Measurements from ENCODE around the gene TMEM51.

TMEM51 gene

DNA sequence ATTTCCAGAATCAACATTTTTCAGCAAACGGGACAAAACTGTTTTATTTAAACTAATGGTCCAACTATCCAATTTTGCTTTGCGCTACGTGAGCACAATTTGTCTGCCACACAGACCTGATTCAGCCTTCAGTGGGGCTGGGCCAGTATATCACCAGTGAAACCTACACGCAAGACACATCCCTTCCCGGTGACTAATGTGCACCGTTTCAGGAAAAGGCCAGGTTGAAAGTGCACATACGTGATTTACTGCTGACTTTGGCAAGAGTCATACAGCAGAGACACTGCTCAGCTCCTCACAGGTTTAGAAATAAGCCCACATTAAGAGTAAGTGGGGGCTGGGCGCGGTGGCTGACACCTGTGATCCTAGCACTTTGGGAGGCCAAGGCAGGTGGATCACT is 5.1 kb upstream of the TMEM51 start:
- peaks cover 18% of the 10 kb centered on the region for H3K27me3 ChIP-seq (ENCODE audit: control insufficient read depth, insufficient read depth, low read length)
- H3K4me3 ChIP-seq (ENCODE audit: low read depth, low read length), result no peak overlapping the region
- H3K9ac ChIP-seq (ENCODE audit: low read depth, low read length), result no peak overlapping the region
- no peaks in the 10 kb centered on the region for H3K36me3 ChIP-seq (ENCODE audit: control insufficient read depth, insufficient read depth, low read length)
- H3K9me3 ChIP-seq (ENCODE audit: control insufficient read depth, insufficient read depth, low read length), result peaks cover 3% of the 10 kb centered on the region
- H3K4me1 ChIP-seq (ENCODE audit: control insufficient read depth, insufficient read depth, low read length), result peaks cover 2% of the 10 kb centered on the region

DNA sequence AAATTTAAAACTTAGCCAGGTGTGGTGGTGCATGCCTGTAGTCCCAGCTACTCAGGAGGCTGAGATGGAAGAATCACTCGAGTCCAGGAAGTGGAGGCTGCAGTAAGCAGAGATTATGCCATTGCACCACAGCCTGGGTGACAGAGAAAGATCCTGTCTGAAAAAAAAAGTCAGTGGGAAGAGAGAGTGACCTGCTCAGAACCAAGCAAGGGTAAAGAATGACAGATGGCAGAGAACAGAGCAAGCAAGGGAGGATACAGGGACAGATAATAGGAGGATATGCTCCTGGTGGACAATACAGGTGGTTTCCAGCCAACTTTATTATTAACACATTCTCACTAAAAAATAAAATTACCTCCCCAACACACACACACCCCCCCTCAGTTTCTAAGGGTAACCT is 4.6 kb upstream of the TMEM51 start:
- Histone ChIP-seq H3K9ac (ENCODE audit: low read depth, low read length) (no peak overlapping the region), H3K9me3 (ENCODE audit: control insufficient read depth, insufficient read depth, low read length) (peaks cover 3% of the 10 kb centered on the region), H3K27me3 (ENCODE audit: control insufficient read depth, insufficient read depth, low read length) (peaks cover 18% of the 10 kb centered on the region), H3K36me3 (ENCODE audit: control insufficient read depth, insufficient read depth, low read length) (no peaks in the 10 kb centered on the region), H3K4me1 (ENCODE audit: control insufficient read depth, insufficient read depth, low read length) (peaks cover 2% of the 10 kb centered on the region), H3K4me3 (ENCODE audit: low read depth, low read length) (no peak overlapping the region)

DNA sequence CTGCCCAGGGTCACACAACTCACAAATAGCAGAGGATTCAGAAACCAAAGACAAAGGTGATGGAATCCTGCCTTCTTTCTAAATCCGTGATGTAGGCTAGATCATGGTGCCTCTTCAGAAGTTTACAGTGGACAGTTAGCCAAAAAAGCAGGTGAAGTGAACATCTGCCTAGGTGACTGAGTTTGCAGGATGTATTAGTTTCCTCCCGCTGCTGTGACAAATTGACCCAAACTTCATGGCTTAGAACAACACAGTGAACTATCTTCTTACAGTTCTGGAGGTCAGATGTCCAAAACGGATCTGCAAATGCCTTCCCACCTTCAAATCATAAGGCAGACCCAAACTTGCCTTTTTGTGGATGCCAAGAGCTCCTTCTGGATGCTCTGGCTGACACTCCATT is 3.2 kb upstream of the TMEM51 start:
- H3K9me3 ChIP-seq (ENCODE audit: control insufficient read depth, insufficient read depth, low read length), result peaks cover 3% of the 10 kb centered on the region
- peaks cover 20% of the 10 kb centered on the region for H3K27me3 ChIP-seq (ENCODE audit: control insufficient read depth, insufficient read depth, low read length)
- peaks cover 4% of the 10 kb centered on the region for H3K4me1 ChIP-seq (ENCODE audit: control insufficient read depth, insufficient read depth, low read length)
- H3K9ac ChIP-seq (ENCODE audit: low read depth, low read length), result no peak overlapping the region
- H3K4me3 ChIP-seq (ENCODE audit: low read depth, low read length), result no peak overlapping the region
- no peaks in the 10 kb centered on the region for H3K36me3 ChIP-seq (ENCODE audit: control insufficient read depth, insufficient read depth, low read length)

DNA sequence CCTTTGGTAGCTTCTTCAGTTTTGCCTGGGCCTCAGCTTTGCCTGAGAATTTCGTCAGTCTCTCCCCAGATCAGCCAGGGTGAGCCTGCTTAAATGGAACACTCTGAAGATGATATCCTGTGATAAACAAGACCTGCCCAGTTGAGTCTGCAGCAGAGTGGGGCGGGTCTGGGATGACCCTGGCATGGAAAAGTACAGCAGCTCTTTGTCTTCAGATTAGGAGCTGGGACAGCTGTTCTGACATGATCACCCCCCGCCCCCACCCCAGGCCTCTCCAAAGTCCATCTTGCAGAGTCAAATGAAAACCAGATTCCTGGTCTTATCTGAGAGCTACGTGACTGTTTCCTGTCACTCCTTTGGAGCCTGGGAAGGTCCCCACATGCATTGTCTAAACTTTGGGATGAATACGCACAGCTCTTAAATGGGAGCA is 2.2 kb upstream of the TMEM51 start:
- peaks cover 3% of the 10 kb centered on the region for H3K9me3 ChIP-seq (ENCODE audit: control insufficient read depth, insufficient read depth, low read length)
- peaks cover 4% of the 10 kb centered on the region for H3K4me1 ChIP-seq (ENCODE audit: control insufficient read depth, insufficient read depth, low read length)

DNA sequence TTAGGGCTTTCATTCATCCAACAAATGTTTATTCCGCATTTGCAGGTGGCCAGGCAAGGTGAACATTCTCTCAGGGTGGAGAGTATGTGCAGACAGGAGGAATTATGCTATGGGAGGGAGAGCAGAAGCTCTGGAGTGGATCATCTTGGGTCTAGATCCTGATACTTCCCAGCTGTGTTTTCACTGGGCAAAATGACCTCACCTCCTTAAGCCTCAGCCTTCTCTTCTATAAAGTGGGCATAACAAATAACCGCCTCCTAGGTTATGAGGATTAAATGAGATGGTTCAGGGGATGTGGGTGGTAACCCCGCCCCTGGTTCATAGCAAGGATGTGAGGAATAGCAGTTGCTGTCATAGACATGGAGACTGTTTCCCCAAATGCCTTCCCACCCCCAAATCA is 1.7 kb upstream of the TMEM51 start:
- Histone ChIP-seq H3K9ac (ENCODE audit: low read depth, low read length) (no peak overlapping the region), H3K36me3 (ENCODE audit: control insufficient read depth, insufficient read depth, low read length) (no peaks in the 10 kb centered on the region), H3K9me3 (ENCODE audit: control insufficient read depth, insufficient read depth, low read length) (peaks cover 3% of the 10 kb centered on the region), H3K4me3 (ENCODE audit: low read depth, low read length) (peak overlapping the region; percentile 86), H3K27me3 (ENCODE audit: control insufficient read depth, insufficient read depth, low read length) (peaks cover 20% of the 10 kb centered on the region), H3K4me1 (ENCODE audit: control insufficient read depth, insufficient read depth, low read length) (peaks cover 5% of the 10 kb centered on the region)

More for the DNA sequence above, 2.2 kb upstream of the TMEM51 start:
- Histone ChIP-seq H3K4me3 (ENCODE audit: low read depth, low read length) (peak overlapping the region; percentile 86), H3K36me3 (ENCODE audit: control insufficient read depth, insufficient read depth, low read length) (no peaks in the 10 kb centered on the region), H3K27me3 (ENCODE audit: control insufficient read depth, insufficient read depth, low read length) (peaks cover 20% of the 10 kb centered on the region), H3K9ac (ENCODE audit: low read depth, low read length) (no peak overlapping the region)

DNA sequence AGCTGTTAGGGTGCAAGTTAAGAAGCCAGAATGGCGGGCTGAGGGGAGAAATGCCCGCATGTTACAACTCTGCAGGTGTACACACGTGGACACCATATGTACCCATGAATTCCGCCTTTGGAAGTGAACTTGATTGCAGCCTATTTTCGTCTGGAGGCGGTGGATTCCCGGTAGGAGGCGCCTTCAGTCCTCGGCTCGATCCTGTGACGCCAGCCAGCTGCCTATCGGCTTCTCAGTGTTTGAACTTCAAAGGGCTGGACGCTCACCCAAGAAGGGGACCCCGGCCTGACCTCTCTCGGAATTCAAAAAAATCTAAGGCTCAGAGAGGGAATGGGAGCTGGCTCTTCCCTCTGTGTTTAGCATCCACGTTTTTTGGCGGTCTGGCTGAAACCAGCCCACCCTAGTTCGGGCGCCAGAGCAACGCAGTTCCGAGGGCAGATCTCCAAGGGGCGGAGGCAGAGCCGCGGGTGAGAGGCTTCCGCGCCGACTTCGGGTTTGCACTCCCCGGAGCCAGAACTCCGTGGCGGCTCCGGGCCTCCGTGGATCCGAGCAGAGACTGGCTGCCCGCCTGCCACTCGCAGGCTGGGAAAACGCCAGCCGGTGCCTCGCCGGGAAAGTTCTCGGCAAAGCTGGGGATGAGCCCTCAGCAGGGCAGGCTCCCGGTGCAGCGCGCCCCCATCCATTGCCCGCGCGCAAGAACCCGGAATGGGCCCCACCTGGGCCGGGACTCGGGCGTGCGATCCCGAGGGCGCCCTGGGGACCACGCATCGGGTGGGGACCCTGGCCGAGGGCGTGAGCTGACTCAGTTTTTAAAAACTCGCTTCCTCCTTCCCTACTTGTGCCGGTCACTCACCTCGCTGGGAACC is 996 bp upstream of the TMEM51 start:
- peaks cover 11% of the 10 kb centered on the region for H3K4me1 ChIP-seq (ENCODE audit: control insufficient read depth, insufficient read depth, low read length)
- peaks cover 20% of the 10 kb centered on the region for H3K27me3 ChIP-seq (ENCODE audit: control insufficient read depth, insufficient read depth, low read length)
- H3K9ac ChIP-seq (ENCODE audit: low read depth, low read length), result peak overlapping the region; percentile 3
- H3K4me3 ChIP-seq (ENCODE audit: low read depth, low read length), result peak overlapping the region; percentile 86
- no peaks in the 10 kb centered on the region for H3K36me3 ChIP-seq (ENCODE audit: control insufficient read depth, insufficient read depth, low read length)
- peaks cover 3% of the 10 kb centered on the region for H3K9me3 ChIP-seq (ENCODE audit: control insufficient read depth, insufficient read depth, low read length)

DNA sequence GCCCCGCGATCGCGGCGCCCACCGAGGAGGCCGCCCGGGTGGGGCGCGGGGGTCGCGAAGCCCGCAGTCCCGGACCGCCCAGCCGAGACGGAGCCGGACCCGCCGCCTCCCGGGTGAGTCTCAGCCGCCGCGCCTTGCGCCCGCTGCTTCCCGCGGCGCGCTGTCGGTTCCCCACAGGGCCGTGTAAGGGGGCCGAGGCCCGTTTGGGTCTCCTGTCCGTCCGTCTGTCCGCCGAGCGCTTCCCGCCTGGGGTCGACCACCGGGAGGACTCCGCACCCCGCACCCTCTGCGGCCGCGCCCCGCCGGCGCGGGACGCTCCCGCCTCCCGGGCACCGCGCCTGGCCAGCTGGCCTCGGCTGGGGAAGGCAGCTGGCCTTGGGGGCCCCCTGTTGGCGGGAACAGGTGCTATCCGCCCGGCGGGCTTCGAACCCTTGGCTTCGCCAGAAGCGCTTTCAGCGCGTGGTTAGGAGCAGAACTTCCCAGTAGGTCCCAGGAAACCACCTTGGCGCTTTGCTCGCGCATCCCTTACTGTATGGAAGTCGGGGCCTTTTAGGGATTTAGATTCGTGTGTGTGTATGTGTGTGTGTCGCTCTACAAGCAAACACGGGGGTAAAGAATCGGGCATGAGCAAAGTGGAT is 414 bp downstream of the TMEM51 start:
- Histone ChIP-seq H3K27me3 (ENCODE audit: control insufficient read depth, insufficient read depth, low read length) (peaks cover 20% of the 10 kb centered on the region), H3K4me3 (ENCODE audit: low read depth, low read length) (peak overlapping the region; percentile 86), H3K9ac (ENCODE audit: low read depth, low read length) (peak overlapping the region; percentile 65), H3K36me3 (ENCODE audit: control insufficient read depth, insufficient read depth, low read length) (no peaks in the 10 kb centered on the region), H3K9me3 (ENCODE audit: control insufficient read depth, insufficient read depth, low read length) (peaks cover 3% of the 10 kb centered on the region), H3K4me1 (ENCODE audit: control insufficient read depth, insufficient read depth, low read length) (peaks cover 12% of the 10 kb centered on the region)

DNA sequence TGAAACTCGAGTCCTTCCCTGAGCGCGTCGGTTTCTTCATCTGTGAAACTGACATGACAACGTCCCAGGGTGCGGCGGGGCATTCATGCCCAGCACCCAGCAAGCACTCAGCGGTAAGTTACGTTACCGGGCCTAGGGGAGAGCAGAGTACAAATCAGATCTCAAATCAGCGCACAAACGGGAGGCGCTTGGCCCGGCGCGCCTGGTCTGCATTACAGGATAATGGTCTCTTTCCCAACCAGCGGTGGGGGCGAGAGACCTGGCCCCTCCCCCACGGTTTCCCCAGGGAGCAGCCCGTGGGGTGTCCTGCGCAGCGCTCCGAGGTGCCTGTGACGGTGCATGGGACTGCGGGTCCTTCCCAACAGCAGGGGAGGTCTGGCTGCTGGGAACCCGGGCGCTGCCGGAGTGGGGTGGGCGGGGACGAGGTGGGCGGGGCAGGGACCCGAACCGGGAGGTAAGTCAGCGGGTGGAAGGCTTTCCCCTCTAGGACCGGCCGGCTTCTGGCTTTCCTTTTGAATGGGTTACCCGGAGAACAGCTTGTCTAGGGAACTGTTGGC is 1.0 kb downstream of the TMEM51 start:
- Histone ChIP-seq H3K27me3 (ENCODE audit: control insufficient read depth, insufficient read depth, low read length) (peaks cover 20% of the 10 kb centered on the region), H3K36me3 (ENCODE audit: control insufficient read depth, insufficient read depth, low read length) (no peaks in the 10 kb centered on the region), H3K9ac (ENCODE audit: low read depth, low read length) (peak overlapping the region; percentile 37), H3K4me1 (ENCODE audit: control insufficient read depth, insufficient read depth, low read length) (peaks cover 12% of the 10 kb centered on the region), H3K4me3 (ENCODE audit: low read depth, low read length) (peak overlapping the region; percentile 86), H3K9me3 (ENCODE audit: control insufficient read depth, insufficient read depth, low read length) (peaks cover 3% of the 10 kb centered on the region)

DNA sequence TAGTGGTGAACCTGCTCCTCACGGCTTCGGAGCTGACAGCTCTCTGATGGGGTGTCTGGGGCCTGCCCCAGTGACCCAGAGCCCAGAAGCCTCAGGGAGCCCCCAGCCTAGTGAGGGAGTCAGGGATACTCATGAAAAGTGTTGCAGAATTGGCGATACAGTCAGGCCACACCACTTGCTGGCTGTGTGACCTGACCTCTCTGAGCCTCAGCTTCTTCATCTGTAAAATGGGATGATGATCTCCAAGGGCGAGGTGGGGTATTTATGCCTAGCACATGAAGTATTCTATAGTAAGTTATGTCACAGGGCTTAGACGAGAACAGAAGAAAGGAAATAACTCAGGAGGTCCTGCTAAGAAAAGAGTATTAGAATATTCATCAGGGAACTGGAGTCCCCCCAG is 1.6 kb downstream of the TMEM51 start:
- Histone ChIP-seq H3K27me3 (ENCODE audit: control insufficient read depth, insufficient read depth, low read length) (peaks cover 17% of the 10 kb centered on the region), H3K9me3 (ENCODE audit: control insufficient read depth, insufficient read depth, low read length) (peaks cover 3% of the 10 kb centered on the region), H3K9ac (ENCODE audit: low read depth, low read length) (no peak overlapping the region), H3K36me3 (ENCODE audit: control insufficient read depth, insufficient read depth, low read length) (no peaks in the 10 kb centered on the region), H3K4me3 (ENCODE audit: low read depth, low read length) (peak overlapping the region; percentile 18), H3K4me1 (ENCODE audit: control insufficient read depth, insufficient read depth, low read length) (peaks cover 14% of the 10 kb centered on the region)

DNA sequence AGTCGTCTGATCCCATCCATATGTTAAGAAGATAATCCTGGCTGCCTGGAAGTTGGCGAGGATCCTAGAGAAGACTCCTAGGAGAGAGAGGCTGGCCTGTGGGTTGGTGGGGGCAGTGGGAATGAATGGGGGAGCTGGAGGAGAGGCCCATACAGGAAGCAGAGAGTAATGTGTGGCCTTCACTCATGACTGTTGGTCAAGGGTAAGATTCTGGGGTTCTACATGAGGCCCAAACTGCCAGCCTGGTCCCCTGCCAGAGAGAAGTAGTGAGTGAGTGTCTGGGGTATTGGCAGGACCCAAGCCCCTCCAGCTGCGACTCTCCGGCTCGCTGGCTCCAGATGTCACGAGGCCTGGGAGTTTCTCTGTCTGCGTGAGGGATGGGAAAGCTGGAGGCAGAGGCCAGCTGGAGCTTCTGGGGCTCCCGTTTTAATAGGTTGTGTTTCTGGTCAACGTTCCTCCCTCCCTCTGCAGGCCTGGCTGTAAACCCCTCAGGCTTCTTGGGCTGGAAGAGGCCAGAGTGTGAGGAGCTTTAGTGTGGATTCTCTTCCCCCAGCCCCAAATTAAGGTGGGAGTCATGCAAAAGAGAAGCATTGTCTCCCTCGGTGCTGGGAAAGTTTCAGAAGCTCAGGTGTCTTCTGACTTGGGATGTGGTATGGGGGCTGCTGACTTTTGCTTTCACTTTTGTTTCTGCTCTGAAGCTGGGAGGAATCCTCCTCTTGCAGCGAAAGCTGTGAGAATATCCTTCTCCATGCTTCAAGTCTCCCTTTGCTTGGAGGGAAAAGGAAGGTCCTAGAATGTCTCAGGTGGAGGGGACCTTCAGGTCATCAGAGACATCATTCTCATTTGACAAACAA is 2.6 kb downstream of the TMEM51 start:
- H3K9me3 ChIP-seq (ENCODE audit: control insufficient read depth, insufficient read depth, low read length), result no peaks in the 10 kb centered on the region
- H3K4me3 ChIP-seq (ENCODE audit: low read depth, low read length), result no peak overlapping the region
- peaks cover 14% of the 10 kb centered on the region for H3K4me1 ChIP-seq (ENCODE audit: control insufficient read depth, insufficient read depth, low read length)
- no peaks in the 10 kb centered on the region for H3K36me3 ChIP-seq (ENCODE audit: control insufficient read depth, insufficient read depth, low read length)
- no peak overlapping the region for H3K9ac ChIP-seq (ENCODE audit: low read depth, low read length)
- H3K27me3 ChIP-seq (ENCODE audit: control insufficient read depth, insufficient read depth, low read length), result peaks cover 11% of the 10 kb centered on the region

DNA sequence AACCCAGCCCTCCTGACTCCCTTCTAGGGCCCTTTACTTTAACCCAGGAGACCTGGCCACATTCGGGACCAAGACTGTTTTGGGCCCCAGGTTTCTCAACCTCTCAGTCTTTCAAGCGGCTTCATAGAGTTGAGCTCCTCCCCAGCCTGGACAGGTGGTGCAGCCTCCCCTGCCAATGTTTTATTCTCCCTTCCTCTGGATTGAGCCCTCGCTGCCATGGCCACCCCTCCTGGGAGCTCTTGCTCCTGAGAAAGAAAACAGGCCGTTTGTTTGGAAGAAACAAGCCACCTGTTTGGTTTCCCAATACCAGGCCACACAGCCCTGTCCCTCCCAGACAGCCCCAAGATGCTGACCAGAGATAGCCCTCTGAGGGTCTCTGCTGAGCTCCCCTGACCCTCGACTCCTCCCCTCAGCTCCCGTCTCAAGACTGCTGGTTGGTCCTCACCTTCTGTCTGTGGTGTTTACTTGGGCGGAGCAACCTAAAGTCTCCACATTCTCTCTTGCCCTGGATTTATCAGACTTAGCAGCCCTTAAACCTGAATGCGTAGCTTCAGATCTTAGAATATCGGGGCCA is 3.3 kb downstream of the TMEM51 start:
- no peak overlapping the region for H3K9ac ChIP-seq (ENCODE audit: low read depth, low read length)
- no peaks in the 10 kb centered on the region for H3K36me3 ChIP-seq (ENCODE audit: control insufficient read depth, insufficient read depth, low read length)
- H3K9me3 ChIP-seq (ENCODE audit: control insufficient read depth, insufficient read depth, low read length), result no peaks in the 10 kb centered on the region
- H3K4me1 ChIP-seq (ENCODE audit: control insufficient read depth, insufficient read depth, low read length), result peaks cover 14% of the 10 kb centered on the region
- peaks cover 6% of the 10 kb centered on the region for H3K27me3 ChIP-seq (ENCODE audit: control insufficient read depth, insufficient read depth, low read length)
- H3K4me3 ChIP-seq (ENCODE audit: low read depth, low read length), result no peak overlapping the region

Measured in iPS-15b (cell line).